HG02588 (cell line): Measurements from ENCODE around the gene VPS9D1.
"Not testable (repeated sequence)": the region's sequence is repeated elsewhere in the genome, so short reads cannot be mapped to it uniquely, and the experiment has no call there.

Experiments
- ATAC-seq: cut with Tn5 transposase; IDR thresholded peaks from one replicate; pipeline ENCODE4 v1.9.1; 2021; ENCODE audit warnings: mild to moderate bottlenecking, moderate library complexity; ENCODE audit not compliant: unreplicated experiment

Gene VPS9D1

GRCh38 chr16:89695875-89696669 is 24.6 kb downstream of the VPS9D1 start:
- no peak for ATAC-seq

- no peak for ATAC-seq
Measured at GRCh38 chr16:89695086-89695874, 25.4 kb downstream of the VPS9D1 start.

- ATAC-seq: not testable (repeated sequence)
Measured at GRCh38 chr16:89694784-89695085, 26.0 kb downstream of the VPS9D1 start.

GRCh38 chr16:89693931-89694783 is 26.5 kb downstream of the VPS9D1 start:
- ATAC-seq: no peak

- ATAC-seq: no peak
Measured at GRCh38 chr16:89693289-89693731, 27.4 kb downstream of the VPS9D1 start.

GRCh38 chr16:89691986-89692569 is 28.6 kb downstream of the VPS9D1 start:
- no peak for ATAC-seq

GRCh38 chr16:89691231-89691985 is 29.3 kb downstream of the VPS9D1 start:
- no peak for ATAC-seq

- ATAC-seq: no peak
Measured at GRCh38 chr16:89690392-89690901, 30.3 kb downstream of the VPS9D1 start.

GRCh38 chr16:89689621-89690020 is 31.1 kb downstream of the VPS9D1 start:
- ATAC-seq: not testable (repeated sequence)

GRCh38 chr16:89689142-89689541 is 31.6 kb downstream of the VPS9D1 start:
- no peak for ATAC-seq

- no peak for ATAC-seq
Measured at GRCh38 chr16:89688395-89688794, 32.3 kb downstream of the VPS9D1 start.

GRCh38 chr16:89687092-89687940 is 33.4 kb downstream of the VPS9D1 start:
- peak; percentile 46 for ATAC-seq

- ATAC-seq: peak; percentile 77
Measured at GRCh38 chr16:89686520-89687091, 34.1 kb downstream of the VPS9D1 start, which contains the start of gene CDK10. Gene CDK10, plus strand, starts transcription at chr16:89686689. Its CDS starts 22 bp downstream, at chr16:89686711.

GRCh38 chr16:89685916-89686315 is 34.8 kb downstream of the VPS9D1 start:
- ATAC-seq: no peak

GRCh38 chr16:89678258-89678657 is 42.4 kb downstream of the VPS9D1 start:
- no peak for ATAC-seq

- no peak for ATAC-seq
Measured at GRCh38 chr16:89672177-89672941, 48.3 kb downstream of the VPS9D1 start.

- ATAC-seq: not testable (repeated sequence)
Measured at GRCh38 chr16:89671565-89671964, 49.1 kb downstream of the VPS9D1 start.
